GM18526 (cell line): ENCODE results near the gene RNASET2.

Experiments
- POLR2A ChIP-seq: IDR thresholded peaks from 3 replicates; pipeline ENCODE4 v1.6.1; 2011; ENCODE audit not compliant: insufficient read length; ENCODE audit errors: extremely low read depth

Gene RNASET2

GRCh38 chr6:166938150-166938549 is 18.2 kb downstream of the RNASET2 start:
- TF ChIP-seq POLR2A, result no peak

GRCh38 chr6:166937746-166938145 is 18.6 kb downstream of the RNASET2 start:
- TF ChIP-seq POLR2A, result no peak

- TF ChIP-seq POLR2A, result no peak
Observed at GRCh38 chr6:166936079-166936787, 20.1 kb downstream of the RNASET2 start.

GRCh38 chr6:166935353-166935752 is 21.0 kb downstream of the RNASET2 start:
- no peak for TF ChIP-seq POLR2A

- TF ChIP-seq POLR2A, result no peak
Observed at GRCh38 chr6:166934174-166934573, 22.2 kb downstream of the RNASET2 start.

- TF ChIP-seq POLR2A, result no peak
Observed at GRCh38 chr6:166933396-166933795, 23.0 kb downstream of the RNASET2 start.

- no peak for TF ChIP-seq POLR2A
Observed at GRCh38 chr6:166932616-166933015, 23.7 kb downstream of the RNASET2 start.

GRCh38 chr6:166932116-166932515 is 24.2 kb downstream of the RNASET2 start:
- TF ChIP-seq POLR2A, result no peak

GRCh38 chr6:166931426-166931970 is 24.9 kb downstream of the RNASET2 start:
- no peak for TF ChIP-seq POLR2A

GRCh38 chr6:166930354-166930891 is 25.9 kb downstream of the RNASET2 start:
- no peak for TF ChIP-seq POLR2A

GRCh38 chr6:166929542-166930189 is 26.7 kb downstream of the RNASET2 start:
- no peak for TF ChIP-seq POLR2A

- no peak for TF ChIP-seq POLR2A
Observed at GRCh38 chr6:166928644-166929541, 27.5 kb downstream of the RNASET2 start.

- no peak for TF ChIP-seq POLR2A
Observed at GRCh38 chr6:166927935-166928643, 28.3 kb downstream of the RNASET2 start.

GRCh38 chr6:166927240-166927934 is 29.0 kb downstream of the RNASET2 start:
- no peak for TF ChIP-seq POLR2A

- TF ChIP-seq POLR2A, result no peak
Observed at GRCh38 chr6:166926748-166927147, 29.6 kb downstream of the RNASET2 start.
